ENCODE data around the gene SPARC. TPM values are rescaled to one million over a fixed set of nuclear protein-coding genes. Genes with fewer than 3 reads are reported as not detected.

SPARC gene
- polyA plus RNA-seq, 1 donor (not counting 4 experiments of a cell fraction or from before 2014, with no cell fraction given), result 397 TPM

DNA sequence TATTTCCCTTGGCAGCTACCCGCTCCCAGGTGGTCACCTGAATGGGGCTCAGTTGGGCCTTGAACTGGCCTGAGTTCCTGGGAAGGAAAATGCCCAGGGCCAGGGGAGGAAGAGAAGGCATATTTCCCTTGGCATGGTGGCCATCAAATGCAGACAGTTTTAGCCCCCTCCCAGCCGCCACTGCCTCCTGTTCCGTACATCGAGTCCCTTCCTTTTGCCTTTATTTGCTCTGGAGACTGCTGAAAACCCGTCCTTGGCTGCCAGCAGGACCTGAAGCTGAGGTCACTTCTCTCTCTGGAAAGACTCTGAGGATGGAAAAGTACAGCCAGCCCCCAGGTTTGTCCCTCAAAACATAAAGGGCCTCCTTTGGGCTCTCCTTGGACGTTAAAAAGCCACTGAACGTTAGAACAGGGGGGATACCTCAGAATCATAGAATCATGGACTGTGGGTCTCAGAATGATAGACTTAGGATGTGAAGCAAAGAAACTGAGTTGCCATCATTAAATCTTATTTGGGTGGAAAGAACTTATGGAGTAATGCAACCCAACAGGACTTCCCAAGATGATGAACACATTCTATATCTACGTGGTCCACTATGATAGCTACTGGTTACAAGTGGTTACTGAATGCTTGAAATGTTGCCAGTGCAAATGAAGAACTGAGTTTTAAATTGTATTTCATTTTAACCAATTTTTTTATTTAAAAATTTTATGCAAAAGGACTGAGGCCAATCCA, 7.1 kb downstream of the SPARC start:
- FAIRE-seq, result no peak
- H3K27ac ChIP-seq (ENCODE audit: control insufficient read depth, insufficient read depth, low read length), result no peak overlapping the region
- dilution Hi-C loops (cut with MboI; ENCODE audit: extremely low pct_ligation_motif_present, low sequenced_read_pairs), result no loop called here

DNA sequence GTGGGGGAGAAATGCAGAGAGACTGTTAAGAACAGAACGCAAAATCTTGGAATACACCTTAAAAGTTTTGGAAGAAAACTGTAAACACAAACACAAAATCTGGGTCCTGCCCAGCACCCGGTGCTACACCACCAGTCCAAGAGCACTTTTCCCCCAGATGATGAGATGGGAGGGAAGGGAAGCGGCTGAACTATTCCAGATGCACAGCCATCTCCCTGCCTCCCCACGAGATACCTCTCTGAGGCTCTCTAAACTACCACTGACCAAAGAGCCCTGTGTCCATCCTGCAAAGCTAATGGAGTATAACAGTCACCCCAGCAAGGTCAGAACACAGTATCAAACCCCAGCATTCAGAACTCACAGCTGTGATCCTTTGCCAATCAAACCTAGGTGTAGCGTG, 8.0 kb downstream of the SPARC start:
- dilution Hi-C loops (cut with MboI; ENCODE audit: extremely low pct_ligation_motif_present, low sequenced_read_pairs), result no loop called here
- Histone ChIP-seq H3K4me2 (ENCODE audit: control insufficient read depth, extremely low read depth, insufficient read depth, low read depth, low read length) (no peak overlapping the region), H4K20me1 (ENCODE audit: control insufficient read depth, extremely low read depth, insufficient read depth, low read length) (peaks cover 4% of the 10 kb centered on the region), H3K27ac (ENCODE audit: control insufficient read depth, insufficient read depth, low read length) (no peak overlapping the region), H3K9me1 (ENCODE audit: control insufficient read depth, extremely low read depth, insufficient read depth, low read length) (peaks cover 2% of the 10 kb centered on the region), H3K4me3 (ENCODE audit: control insufficient read depth in 2 of 3, extremely low read depth in 1 of 3, insufficient read depth in 2 of 3, low read depth in 1 of 3, low read length in 3 of 3) (no peak overlapping the region), H3K27me3 (ENCODE audit: control insufficient read depth, extremely low read depth, insufficient read depth, low read length) (no peaks in the 10 kb centered on the region), H3K36me3 (ENCODE audit: control insufficient read depth in 2 of 2, extremely low read depth in 1 of 2, insufficient read depth in 2 of 2, low read length in 2 of 2) (peaks cover 11 to 27% of the 10 kb centered on the region in 2 experiments), H3K9me3 (ENCODE audit: control insufficient read depth, low read depth, low read length) (no peaks in the 10 kb centered on the region), H3K9ac (ENCODE audit: control insufficient read depth, extremely low read depth, insufficient read depth, low read length) (no peak overlapping the region), H2AFZ (ENCODE audit: control insufficient read depth, low read length) (no peak overlapping the region), H3K79me2 (ENCODE audit: control insufficient read depth, insufficient read depth, low read length) (peaks cover 55% of the 10 kb centered on the region), H3K4me1 (ENCODE audit: control insufficient read depth, extremely low read depth, insufficient read depth, low read length) (peaks cover 31% of the 10 kb centered on the region)
- DNase-seq (ENCODE audit: low read depth, low spot score), result no peak
- TF ChIP-seq CTCF (optimal IDR thresholded peaks at IDR 0.05 in 1 of 3, IDR thresholded peaks at IDR 0.05 in 1 of 3, conservative IDR thresholded peaks at IDR 0.05 in 1 of 3; ENCODE audit: extremely low read depth in 1 of 3, insufficient read depth in 2 of 3, low read length in 3 of 3) (no peak), EZH2 (IDR thresholded peaks at IDR 0.05; ENCODE audit: low read length) (no peak)
- no peak for FAIRE-seq

More for the DNA sequence above, 7.1 kb downstream of the SPARC start:
- Histone ChIP-seq H3K27me3 (ENCODE audit: control insufficient read depth, extremely low read depth, insufficient read depth, low read length) (no peaks in the 10 kb centered on the region), H4K20me1 (ENCODE audit: control insufficient read depth, extremely low read depth, insufficient read depth, low read length) (peaks cover 4% of the 10 kb centered on the region), H3K4me2 (ENCODE audit: control insufficient read depth, extremely low read depth, insufficient read depth, low read depth, low read length) (no peak overlapping the region), H3K36me3 (ENCODE audit: control insufficient read depth in 2 of 2, extremely low read depth in 1 of 2, insufficient read depth in 2 of 2, low read length in 2 of 2) (peaks cover 8 to 18% of the 10 kb centered on the region in 2 experiments), H2AFZ (ENCODE audit: control insufficient read depth, low read length) (no peak overlapping the region), H3K9me3 (ENCODE audit: control insufficient read depth, low read depth, low read length) (no peaks in the 10 kb centered on the region), H3K4me1 (ENCODE audit: control insufficient read depth, extremely low read depth, insufficient read depth, low read length) (peaks cover 40% of the 10 kb centered on the region), H3K79me2 (ENCODE audit: control insufficient read depth, insufficient read depth, low read length) (peaks cover 60% of the 10 kb centered on the region), H3K9ac (ENCODE audit: control insufficient read depth, extremely low read depth, insufficient read depth, low read length) (no peak overlapping the region), H3K9me1 (ENCODE audit: control insufficient read depth, extremely low read depth, insufficient read depth, low read length) (peaks cover 2% of the 10 kb centered on the region), H3K4me3 (ENCODE audit: control insufficient read depth in 2 of 3, extremely low read depth in 1 of 3, insufficient read depth in 2 of 3, low read depth in 1 of 3, low read length in 3 of 3) (no peak overlapping the region)
- TF ChIP-seq CTCF (optimal IDR thresholded peaks at IDR 0.05 in 1 of 3, IDR thresholded peaks at IDR 0.05 in 1 of 3, conservative IDR thresholded peaks at IDR 0.05 in 1 of 3; ENCODE audit: extremely low read depth in 1 of 3, insufficient read depth in 2 of 3, low read length in 3 of 3), result no peak
- no peak for TF ChIP-seq EZH2 (IDR thresholded peaks at IDR 0.05; ENCODE audit: low read length)
- DNase-seq (ENCODE audit: low read depth, low spot score), result no peak

All from keratinocyte (primary cell).